IMR-90 (cell line): ENCODE results near the gene PRPF6. TPM values are rescaled to one million over a fixed set of nuclear protein-coding genes. Genes with fewer than 3 reads are reported as not detected.

Source experiments
- ATAC-seq: fragments of 200-7000 bp; cut with Tn5 transposase; 2 replicates; pipeline ENCODE4 v1.9.1; 2020; ENCODE audit warnings: low read depth, mild to moderate bottlenecking, moderate library complexity
- BruUV-seq: library from RNA; stranded (reverse); fragments of 400-500 nt; replicated peaks from 2 replicates; lab custom pipeline; 2021; lab: Mats Ljungman, UMichigan
- CTCF ChIA-PET: fragments of 300-600 bp; formaldehyde crosslinking; extraction: SDS; loops from one replicate; lab custom pipeline; 2021; ENCODE audit warnings: antibody characterized with exemption; lab: Yijun Ruan, JAX
- POLR2A ChIA-PET: fragments of 300-600 bp; sonication (Branson Sonifier 250); formaldehyde crosslinking; loops from one replicate; lab custom pipeline; 2022; ENCODE audit warnings: antibody characterized with exemption; ENCODE audit not compliant: unreplicated experiment; lab: Charles Lee
- DNase-seq: peaks from one replicate; pipeline ENCODE4 v3.0.0; 2013
- H2AFZ ChIP-seq: replicated peaks from 2 replicates; pipeline ENCODE3; 2013; ENCODE audit warnings: low read length, mild to moderate bottlenecking; ENCODE audit not compliant: poor library complexity
- H2AK5ac ChIP-seq: 2 replicates; pipeline ENCODE4 v1.6.1; 2013; ENCODE audit warnings: low read depth, low read length, inconsistent platforms
- H2AK9ac ChIP-seq: replicated peaks from 2 replicates; pipeline ENCODE3; 2013; ENCODE audit warnings: mild to moderate bottlenecking, low read depth, low read length, moderate library complexity; ENCODE audit not compliant: poor library complexity
- H2BK120ac ChIP-seq: 2 replicates; pipeline ENCODE4 v1.6.1; 2013; ENCODE audit warnings: low read depth, low read length, inconsistent platforms
- H2BK15ac ChIP-seq: 3 replicates; pipeline ENCODE4 v1.6.1; 2013; ENCODE audit warnings: low read depth, low read length, inconsistent platforms
- H2BK20ac ChIP-seq: 2 replicates; pipeline ENCODE4 v1.6.1; 2013; ENCODE audit warnings: low read depth, mild to moderate bottlenecking, inconsistent platforms, low read length, moderate library complexity
- H2BK5ac ChIP-seq: 2 replicates; pipeline ENCODE4 v1.6.1; 2013; ENCODE audit warnings: mild to moderate bottlenecking, low read depth, low read length, inconsistent platforms; ENCODE audit not compliant: poor library complexity, severe bottlenecking
- H3K14ac ChIP-seq: replicated peaks from 2 replicates; pipeline ENCODE4 v1.6.1; 2013; ENCODE audit warnings: low read depth, low read length, inconsistent platforms
- H3K18ac ChIP-seq: 2 replicates; pipeline ENCODE4 v1.6.1; 2013; ENCODE audit warnings: low read depth, low read length, control low read depth
- H3K23ac ChIP-seq: 2 replicates; pipeline ENCODE4 v1.6.1; 2013; ENCODE audit warnings: low read depth, low read length, inconsistent platforms
- H3K27ac ChIP-seq: 2 replicates; pipeline ENCODE4 v1.5.1; 2013; ENCODE audit warnings: mild to moderate bottlenecking, control low read depth, low read length; ENCODE audit not compliant: insufficient read depth
- H3K27me3 ChIP-seq: 2 replicates; pipeline ENCODE4 v1.6.1; 2013; ENCODE audit warnings: low read length; ENCODE audit not compliant: control insufficient read depth, insufficient read depth
- H3K36me3 ChIP-seq: 2 replicates; pipeline ENCODE4 v1.6.1; 2013; ENCODE audit warnings: low read length, mixed read lengths; ENCODE audit not compliant: control insufficient read depth, insufficient read depth
- H3K4ac ChIP-seq: 2 replicates; pipeline ENCODE4 v1.6.1; 2013; ENCODE audit warnings: low read depth, low read length, inconsistent platforms
- H3K4me1 ChIP-seq: 2 replicates; pipeline ENCODE4 v1.6.1; 2013; ENCODE audit warnings: low read length, mixed read lengths; ENCODE audit not compliant: control insufficient read depth, insufficient read depth
- H3K4me2 ChIP-seq: 2 replicates; pipeline ENCODE4 v1.6.1; 2013; ENCODE audit warnings: low read depth, mild to moderate bottlenecking, control low read depth, low read length, moderate library complexity
- H3K4me3 ChIP-seq: 2 replicates; pipeline ENCODE4 v1.5.1; 2013; ENCODE audit warnings: low read depth, mild to moderate bottlenecking, control low read depth, low read length, moderate library complexity; ENCODE audit not compliant: insufficient read depth
- H3K56ac ChIP-seq: 2 replicates; pipeline ENCODE4 v1.6.1; 2013; ENCODE audit warnings: low read length, inconsistent platforms; ENCODE audit not compliant: insufficient read depth; ENCODE audit errors: extremely low read depth
- H3K79me1 ChIP-seq, 2 experiments: 2 replicates each; pipeline ENCODE4 v1.6.1; 2013; ENCODE audit warnings: low read length in 2 of 2, inconsistent platforms in 1 of 2, low read depth in 1 of 2
- H3K9ac ChIP-seq: 2 replicates; pipeline ENCODE4 v1.6.1; 2013; ENCODE audit warnings: low read depth, low read length, control low read depth
- H3K9me1 ChIP-seq: 2 replicates; pipeline ENCODE4 v1.6.1; 2013; ENCODE audit warnings: low read length, inconsistent platforms; ENCODE audit not compliant: insufficient read depth
- H3K9me3 ChIP-seq: 2 replicates; pipeline ENCODE4 v1.6.1; 2013; ENCODE audit warnings: low read length; ENCODE audit not compliant: control insufficient read depth, insufficient read depth
- H4K20me1 ChIP-seq: 2 replicates; pipeline ENCODE4 v1.6.1; 2013; ENCODE audit warnings: low read length, inconsistent platforms; ENCODE audit not compliant: insufficient read depth
- H4K5ac ChIP-seq: 2 replicates; pipeline ENCODE4 v1.6.1; 2013; ENCODE audit warnings: mild to moderate bottlenecking, low read depth, low read length, control low read depth
- H4K8ac ChIP-seq, 2 experiments: 2 replicates each; pipeline ENCODE4 v1.6.1; 2013; ENCODE audit warnings: low read depth in 2 of 2, low read length in 2 of 2, control low read depth in 1 of 2, inconsistent platforms in 1 of 2
- H4K91ac ChIP-seq: 2 replicates; pipeline ENCODE4 v1.6.1; 2013; ENCODE audit warnings: low read depth, low read length, inconsistent platforms; ENCODE audit not compliant: insufficient read depth
- CEBPB ChIP-seq: IDR thresholded peaks from 2 replicates; pipeline ENCODE4 v1.6.1; 2012; ENCODE audit warnings: low read depth, low read length, improper control_type of control experiment
- CHD1 ChIP-seq: IDR thresholded peaks from 2 replicates; pipeline ENCODE4 v1.6.1; 2012; ENCODE audit warnings: low read depth, low read length, improper control_type of control experiment
- FOS ChIP-seq: fragments of 150-350 bp; IDR thresholded peaks from 2 replicates; pipeline ENCODE4 v1.6.1; 2016; ENCODE audit warnings: low read depth, low read length
- MAFK ChIP-seq: IDR thresholded peaks from 2 replicates; pipeline ENCODE4 v1.6.1; 2012; ENCODE audit warnings: low read depth, low read length, improper control_type of control experiment
- MAZ ChIP-seq: IDR thresholded peaks from 2 replicates; pipeline ENCODE4 v1.6.1; 2012; ENCODE audit warnings: low read depth, mild to moderate bottlenecking, low read length, improper control_type of control experiment, moderate library complexity, borderline replicate concordance
- NFE2L2 ChIP-seq: fragments of 150-350 bp; IDR thresholded peaks from 2 replicates; pipeline ENCODE4 v1.6.1; 2016; ENCODE audit warnings: low read depth, mild to moderate bottlenecking, low read length
- RAD21 ChIP-seq: IDR thresholded peaks from 2 replicates; pipeline ENCODE4 v1.6.1; 2012; ENCODE audit warnings: low read length, improper control_type of control experiment
- RFX5 ChIP-seq: IDR thresholded peaks from 2 replicates; pipeline ENCODE4 v1.8.0; 2012; ENCODE audit warnings: low read depth, mild to moderate bottlenecking, low read length, moderate library complexity
- WGBS, 2 experiments: methylation state at CpG; one replicate each; pipeline versions ENCODE4 v1.1.5 to v1.1.7; 2013; ENCODE audit warnings: missing lambda C conversion rate in 2 of 2; ENCODE audit not compliant: insufficient read length in 1 of 2; ENCODE audit errors: extremely low coverage in 2 of 2; 5-methylcytosine and 5-hydroxymethylcytosine counted together
- dilution Hi-C: fragments of 300-500 bp; cut with HindIII; formaldehyde crosslinking; loops from one replicate; pipeline ENCODE4 v1.14.3; 2018; ENCODE audit warnings: low sequenced_read_pairs; ENCODE audit not compliant: unreplicated experiment
- in situ Hi-C: fragments of 300-500 bp; cut with MboI; formaldehyde crosslinking; loops from 3 replicates; pipeline ENCODE4 v1.14.3; 2019; ENCODE audit warnings: low sequenced_read_pairs, inconsistent platforms, mixed read lengths
- intact Hi-C: fragments of 100-400 bp; cut with micrococcal nuclease; formaldehyde crosslinking; loops from 2 replicates; pipeline ENCODE4 v1.10.0; 2022
- polyA plus RNA-seq, 3 experiments: library from polyadenylated mRNA; depleted of rRNA; stranded (reverse); fragments of >200 nt; gene quantifications; 2 replicates each; pipeline ENCODE4 v1.2.3, GENCODE V29; 2012; ENCODE audit warnings: low replicate concordance in 1 of 3
- total RNA-seq: library from RNA; depleted of rRNA; stranded (reverse); fragments of >200 nt; gene quantifications from 2 replicates; pipeline ENCODE4 v1.2.3, GENCODE V29; 2012

The PRPF6 gene
- total and polyA plus RNA-seq, 2 of the 4 experiments (the other 2 are of a cell fraction) = 43.5 to 71.3 TPM

- Histone ChIP-seq H3K14ac (no peak overlapping the region), H4K20me1 (no peaks in the 10 kb centered on the region; the same call in 1 of the 2 replicates), H4K91ac (no peak overlapping the region), H3K9ac (no peak overlapping the region), H3K27me3 (peaks cover 66% of the 10 kb centered on the region), H2BK120ac (no peak overlapping the region), H3K27ac (no peak overlapping the region), H2AK5ac (no peak overlapping the region), H3K4ac (no peak overlapping the region), H3K4me1 (no peaks in the 10 kb centered on the region; the same call in 1 of the 2 replicates), H4K5ac (no peak overlapping the region), H3K56ac (no peak overlapping the region), H3K18ac (no peak overlapping the region), H3K36me3 (no peaks in the 10 kb centered on the region), H2BK20ac (no peak overlapping the region), H3K4me3 (no peak overlapping the region), H2BK15ac (no peak overlapping the region), H2AFZ (peak overlapping the region; percentile 11), H3K9me1 (no peaks in the 10 kb centered on the region), H2BK5ac (no peak overlapping the region), H3K23ac (no peak overlapping the region), H3K4me2 (no peak overlapping the region), H3K79me1 (no peaks in the 10 kb centered on the region), H3K9me3 (no peaks in the 10 kb centered on the region), H2AK9ac (peak overlapping the region; percentile 55), H4K8ac (no peak overlapping the region)
- dilution Hi-C loops = no loop called here
- no TSS peak for BruUV-seq
- CTCF ChIA-PET = no interaction called here
- TF ChIP-seq RFX5 (no peak), CEBPB (no peak), CHD1 (no peak), MAFK (no peak), RAD21 (no peak), FOS (no peak), NFE2L2 (no peak), MAZ (no peak)
- in situ Hi-C loops = no loop called here
- DNase-seq = no peak
- POLR2A ChIA-PET = no interaction called here
- WGBS, 2 experiments = 5% methylated on average over 36 of the region's 101 CpGs; no CpG with 5 or more reads in 1 of the 2 experiments
- intact Hi-C loops = no loop called here
- ATAC-seq = no peak
Observed at GRCh38 chr20:64048402-64049044, 67.6 kb downstream of the PRPF6 start.
